ENCODE results near the gene LRRC52.

Gene LRRC52

DNA sequence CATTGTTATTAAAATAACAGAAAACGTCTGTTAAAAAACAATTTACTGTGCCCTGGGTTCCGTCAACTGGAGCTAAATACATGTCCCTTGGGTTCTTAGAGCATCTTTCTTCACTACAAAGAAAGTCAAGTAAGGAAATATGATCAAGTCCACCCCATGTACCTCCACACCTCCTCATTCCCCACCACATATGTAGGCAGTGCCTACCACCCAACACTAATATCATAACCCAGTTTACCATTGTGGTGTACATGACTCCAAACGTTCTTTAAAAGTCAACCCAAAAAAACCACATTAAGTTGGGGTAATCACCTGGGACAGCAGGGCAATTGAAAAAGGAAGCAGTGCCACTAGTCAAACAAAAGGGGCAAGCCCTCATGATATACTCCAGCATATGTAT, 7.8 kb upstream of the LRRC52 start:
- H3K4me3 ChIP-seq (ENCODE audit: low read depth, low read length) = no peak overlapping the region
- no peak for DNase-seq (ENCODE audit: low read depth)
- TF ChIP-seq CTCF (IDR thresholded peaks at IDR 0.05; ENCODE audit: insufficient read depth, low read depth, low read length, missing control alignments) = no peak

GRCh38 chr1:165537356-165538109, 6.3 kb upstream of the LRRC52 start:
- no peak for TF ChIP-seq CTCF (IDR thresholded peaks at IDR 0.05; ENCODE audit: insufficient read depth, low read depth, low read length, missing control alignments)
- H3K4me3 ChIP-seq (ENCODE audit: low read depth, low read length) = no peak overlapping the region
- no peak for DNase-seq (ENCODE audit: low read depth)

- no peak for DNase-seq (ENCODE audit: low read depth)
- no peak overlapping the region for H3K4me3 ChIP-seq (ENCODE audit: low read depth, low read length)
- no peak for TF ChIP-seq CTCF (IDR thresholded peaks at IDR 0.05; ENCODE audit: insufficient read depth, low read depth, low read length, missing control alignments)
Measured at GRCh38 chr1:165539306-165539705, 4.5 kb upstream of the LRRC52 start.

GRCh38 chr1:165539908-165540307, 3.9 kb upstream of the LRRC52 start:
- H3K4me3 ChIP-seq (ENCODE audit: low read depth, low read length) = no peak overlapping the region
- no peak for DNase-seq (ENCODE audit: low read depth)
- no peak for TF ChIP-seq CTCF (IDR thresholded peaks at IDR 0.05; ENCODE audit: insufficient read depth, low read depth, low read length, missing control alignments)

GRCh38 chr1:165542015-165542631, 1.7 kb upstream of the LRRC52 start:
- TF ChIP-seq CTCF (IDR thresholded peaks at IDR 0.05; ENCODE audit: insufficient read depth, low read depth, low read length, missing control alignments) = no peak
- no peak overlapping the region for H3K4me3 ChIP-seq (ENCODE audit: low read depth, low read length)
- no peak for DNase-seq (ENCODE audit: low read depth)

DNA sequence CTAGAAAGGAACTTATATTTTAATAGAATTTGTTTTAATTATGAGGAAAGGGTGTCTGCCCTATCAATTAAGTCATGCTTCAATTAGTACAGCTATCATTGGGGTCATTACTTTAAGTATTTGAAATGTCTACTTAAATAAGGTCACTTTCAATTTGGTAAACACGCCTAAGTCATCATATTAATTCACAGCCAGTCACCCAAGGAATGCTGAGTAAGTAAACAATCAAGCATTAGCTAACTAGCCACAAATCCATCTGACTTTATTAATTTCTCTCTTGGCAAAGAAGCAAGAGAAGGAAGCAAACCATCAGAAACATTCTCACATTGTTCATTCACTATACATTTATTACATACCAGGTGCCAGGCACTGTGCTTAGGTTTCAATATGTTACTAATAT, 1.2 kb upstream of the LRRC52 start:
- no peak for DNase-seq (ENCODE audit: low read depth)
- no peak overlapping the region for H3K4me3 ChIP-seq (ENCODE audit: low read depth, low read length)
- TF ChIP-seq CTCF (IDR thresholded peaks at IDR 0.05; ENCODE audit: insufficient read depth, low read depth, low read length, missing control alignments) = no peak
